ENCODE measurements around the gene SIDT2. TPM values are rescaled to one million over a fixed set of nuclear protein-coding genes. Genes with fewer than 3 reads are reported as not detected.

The SIDT2 gene
- total and polyA plus RNA-seq, 2 of the 13 experiments (the other 11 are each of a cell fraction or from before 2014, with no cell fraction given): 11.5 to 28.0 TPM

DNA sequence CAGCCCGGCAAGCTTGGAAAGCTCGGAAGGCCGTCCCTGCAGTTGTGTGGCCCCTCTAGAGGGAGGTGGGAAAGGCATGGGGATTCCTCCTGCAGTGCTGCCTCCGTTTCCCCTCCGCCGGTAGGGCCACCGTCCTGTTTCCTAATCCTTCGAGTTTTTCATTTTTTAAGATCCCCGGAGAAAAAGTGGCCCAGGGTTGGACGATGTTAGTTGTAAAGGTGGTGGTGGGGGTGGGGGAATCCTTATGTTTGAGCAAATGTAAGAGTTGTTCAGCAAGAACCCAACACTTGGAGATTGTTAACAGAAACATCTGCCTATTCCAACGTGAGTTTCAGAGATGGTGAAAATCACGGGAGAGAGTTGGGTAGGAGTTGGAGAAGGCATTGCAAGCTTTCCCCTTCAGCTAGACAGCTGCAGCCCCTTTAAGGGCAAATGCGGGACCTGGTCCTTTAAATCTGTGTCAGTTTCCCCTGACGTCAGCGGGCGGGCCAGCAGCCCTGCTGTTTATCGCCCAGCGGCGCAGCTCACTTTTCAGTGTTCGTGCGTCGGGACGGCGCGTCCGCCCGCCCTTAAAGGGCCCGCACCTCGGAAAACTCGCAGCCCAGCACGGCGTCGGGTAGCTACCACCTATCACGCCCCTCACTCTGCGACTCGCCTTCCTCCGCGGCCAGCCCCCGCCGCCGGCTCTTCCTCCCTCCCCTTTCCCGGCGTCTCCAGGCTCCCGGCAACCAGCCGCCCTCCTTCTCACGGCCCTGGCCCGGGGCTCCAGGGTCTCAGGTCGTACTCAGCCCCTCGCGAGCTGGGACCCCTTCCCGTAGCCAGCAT is at the start of gene SIDT2 (continued):
- TF ChIP-seq THYN1 (CRISPR knock-in tag; IDR thresholded peaks at IDR 0.05; ENCODE audit: borderline replicate concordance, low read depth) (no peak), SP1 (IDR thresholded peaks at IDR 0.05) (no peak), SP1 (CRISPR knock-in tag; IDR thresholded peaks at IDR 0.05) (0 out of 2 replicates have a peak, but pooled peaks have one; percentile 16), SALL2 (CRISPR knock-in tag; IDR thresholded peaks at IDR 0.05) (no peak), ZNF30 (CRISPR knock-in tag; IDR thresholded peaks at IDR 0.05) (no peak), ZNF543 (CRISPR knock-in tag; IDR thresholded peaks at IDR 0.05) (no peak), RNF2 (conservative IDR thresholded peaks at IDR 0.05; ENCODE audit: low read depth) (no peak), KLF16 (CRISPR knock-in tag; IDR thresholded peaks at IDR 0.05) (peak in 1 of 2 experiments; percentile 59; a peak in 1 of 4 replicates), XRCC5 (optimal IDR thresholded peaks at IDR 0.05; ENCODE audit: low read length) (peak; percentile 29), BORCS8-MEF2B (CRISPR knock-in tag; IDR thresholded peaks at IDR 0.05) (no peak), FOXP1 (IDR thresholded peaks at IDR 0.05) (no peak), FOXP1 (CRISPR knock-in tag; IDR thresholded peaks at IDR 0.05) (peak; percentile 46), SPEN (CRISPR knock-in tag; IDR thresholded peaks at IDR 0.05; ENCODE audit: low read depth) (peak; percentile 56), ZNF768 (CRISPR knock-in tag; IDR thresholded peaks at IDR 0.05) (0 out of 2 replicates have a peak, but pooled peaks have one; percentile 57), KAT8 (CRISPR knock-in tag; IDR thresholded peaks at IDR 0.05) (peak; percentile 70)
- TF ChIP-seq, protein P1, sequence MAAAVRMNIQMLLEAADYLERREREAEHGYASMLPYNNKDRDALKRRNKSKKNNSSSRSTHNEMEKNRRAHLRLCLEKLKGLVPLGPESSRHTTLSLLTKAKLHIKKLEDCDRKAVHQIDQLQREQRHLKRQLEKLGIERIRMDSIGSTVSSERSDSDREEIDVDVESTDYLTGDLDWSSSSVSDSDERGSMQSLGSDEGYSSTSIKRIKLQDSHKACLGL (CRISPR knock-in tag; IDR thresholded peaks at IDR 0.05): 0 out of 2 replicates have a peak, but pooled peaks have one; percentile 15
- TF ChIP-seq, protein P2, sequence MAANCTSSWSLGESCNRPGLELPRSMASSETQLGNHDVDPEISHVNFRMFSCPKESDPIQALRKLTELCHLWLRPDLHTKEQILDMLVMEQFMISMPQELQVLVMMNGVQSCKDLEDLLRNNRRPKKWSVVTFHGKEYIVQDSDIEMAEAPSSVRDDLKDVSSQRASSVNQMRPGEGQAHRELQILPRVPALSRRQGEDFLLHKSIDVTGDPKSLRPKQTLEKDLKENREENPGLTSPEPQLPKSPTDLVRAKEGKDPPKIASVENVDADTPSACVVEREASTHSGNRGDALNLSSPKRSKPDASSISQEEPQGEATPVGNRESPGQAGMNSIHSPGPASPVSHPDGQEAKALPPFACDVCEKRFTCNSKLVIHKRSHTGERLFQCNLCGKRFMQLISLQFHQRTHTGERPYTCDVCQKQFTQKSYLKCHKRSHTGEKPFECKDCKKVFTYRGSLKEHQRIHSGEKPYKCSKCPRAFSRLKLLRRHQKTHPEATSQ (CRISPR knock-in tag; IDR thresholded peaks at IDR 0.05; ENCODE audit: borderline replicate concordance): no peak; the same call in 1 of the 2 replicates
- TF ChIP-seq, protein P3, sequence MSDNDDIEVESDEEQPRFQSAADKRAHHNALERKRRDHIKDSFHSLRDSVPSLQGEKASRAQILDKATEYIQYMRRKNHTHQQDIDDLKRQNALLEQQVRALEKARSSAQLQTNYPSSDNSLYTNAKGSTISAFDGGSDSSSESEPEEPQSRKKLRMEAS (IDR thresholded peaks at IDR 0.05): peak; percentile 93
- TF ChIP-seq, protein P4, sequence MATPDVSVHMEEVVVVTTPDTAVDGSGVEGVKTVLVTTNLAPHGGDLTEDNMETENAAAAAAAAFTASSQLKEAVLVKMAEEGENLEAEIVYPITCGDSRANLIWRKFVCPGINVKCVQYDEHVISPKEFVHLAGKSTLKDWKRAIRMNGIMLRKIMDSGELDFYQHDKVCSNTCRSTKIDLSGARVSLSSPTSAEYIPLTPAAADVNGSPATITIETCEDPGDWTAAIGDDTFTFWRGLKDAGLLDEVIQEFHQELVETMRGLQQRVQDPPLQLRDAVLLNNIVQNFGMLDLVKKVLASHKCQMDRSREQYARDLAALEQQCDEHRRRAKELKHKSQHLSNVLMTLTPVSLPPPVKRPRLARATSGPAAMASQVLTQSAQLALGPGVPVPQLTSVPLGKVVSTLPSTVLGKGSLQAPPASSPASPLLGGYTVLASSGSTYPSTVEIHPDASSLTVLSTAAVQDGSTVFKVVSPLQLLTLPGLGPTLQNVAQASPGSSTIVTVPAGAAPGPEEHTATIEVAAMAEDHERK (CRISPR knock-in tag; IDR thresholded peaks at IDR 0.05; ENCODE audit: low read depth): peak; percentile 65; the same call in 1 of the 2 replicates
- TF ChIP-seq, protein P5, sequence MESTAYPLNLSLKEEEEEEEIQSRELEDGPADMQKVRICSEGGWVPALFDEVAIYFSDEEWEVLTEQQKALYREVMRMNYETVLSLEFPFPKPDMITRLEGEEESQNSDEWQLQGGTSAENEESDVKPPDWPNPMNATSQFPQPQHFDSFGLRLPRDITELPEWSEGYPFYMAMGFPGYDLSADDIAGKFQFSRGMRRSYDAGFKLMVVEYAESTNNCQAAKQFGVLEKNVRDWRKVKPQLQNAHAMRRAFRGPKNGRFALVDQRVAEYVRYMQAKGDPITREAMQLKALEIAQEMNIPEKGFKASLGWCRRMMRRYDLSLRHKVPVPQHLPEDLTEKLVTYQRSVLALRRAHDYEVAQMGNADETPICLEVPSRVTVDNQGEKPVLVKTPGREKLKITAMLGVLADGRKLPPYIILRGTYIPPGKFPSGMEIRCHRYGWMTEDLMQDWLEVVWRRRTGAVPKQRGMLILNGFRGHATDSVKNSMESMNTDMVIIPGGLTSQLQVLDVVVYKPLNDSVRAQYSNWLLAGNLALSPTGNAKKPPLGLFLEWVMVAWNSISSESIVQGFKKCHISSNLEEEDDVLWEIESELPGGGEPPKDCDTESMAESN (CRISPR knock-in tag; conservative IDR thresholded peaks at IDR 0.05): no peak

All from HepG2 (cell line).